Panc1 (cell line): ENCODE results near the gene ROR1. TPM values are rescaled to one million over a fixed set of nuclear protein-coding genes. Genes with fewer than 3 reads are reported as not detected.

Experiments
- ATAC-seq: fragments of 200-7000 bp; cut with Tn5 transposase; 2 replicates; pipeline ENCODE4 v1.9.1; 2020; ENCODE audit warnings: mild to moderate bottlenecking, moderate library complexity
- BruUV-seq: library from RNA; stranded (reverse); fragments of 400-500 nt; replicated peaks from 2 replicates; lab custom pipeline; 2021; lab: Mats Ljungman, UMichigan
- CTCF ChIA-PET: fragments of 300-600 bp; sonication (Branson Sonifier 250); formaldehyde crosslinking; loops from one replicate; lab custom pipeline; 2022; ENCODE audit warnings: antibody characterized with exemption; lab: Charles Lee
- POLR2A ChIA-PET: fragments of 300-600 bp; sonication (Branson Sonifier 250); formaldehyde crosslinking; loops from one replicate; lab custom pipeline; 2022; ENCODE audit warnings: antibody characterized with exemption; lab: Charles Lee
- DNase-seq: peaks from one replicate; pipeline ENCODE4 v3.0.0-alpha.2; 2010; ENCODE audit warnings: low read depth, low spot score
- H3K27ac ChIP-seq: 2 replicates; pipeline ENCODE4 v1.5.1; 2011; ENCODE audit warnings: mild to moderate bottlenecking, low read length, inconsistent platforms
- H3K27me3 ChIP-seq: fragments of 200-500 bp; sonication (Bioruptor generic); 2 replicates; pipeline ENCODE4 v1.6.0; 2014; ENCODE audit warnings: low read length, inconsistent platforms; ENCODE audit not compliant: control insufficient read depth, insufficient read depth
- H3K36me3 ChIP-seq: fragments of 200-500 bp; sonication (Bioruptor generic); 2 replicates; pipeline ENCODE4 v1.5.1; 2014; ENCODE audit warnings: inconsistent platforms, mild to moderate bottlenecking, low read length, moderate library complexity; ENCODE audit not compliant: control insufficient read depth, insufficient read depth
- H3K4me1 ChIP-seq: 2 replicates; pipeline ENCODE4 v1.5.1; 2011; ENCODE audit warnings: inconsistent platforms, mild to moderate bottlenecking, low read length, moderate library complexity; ENCODE audit not compliant: control insufficient read depth, insufficient read depth
- H3K4me3 ChIP-seq, 2 experiments: 2 replicates each; pipeline ENCODE4 v1.5.1; 2011 to 2012; ENCODE audit warnings: low read depth in 2 of 2, low read length in 2 of 2, mild to moderate bottlenecking in 2 of 2, inconsistent platforms in 1 of 2, moderate library complexity in 1 of 2
- H3K9me3 ChIP-seq: fragments of 200-500 bp; sonication (Bioruptor generic); 2 replicates; pipeline ENCODE4 v1.5.1; 2014; ENCODE audit warnings: low read depth, mild to moderate bottlenecking, inconsistent platforms, low read length, moderate library complexity; ENCODE audit not compliant: control insufficient read depth, insufficient read depth
- POLR2AphosphoS5 ChIP-seq: IDR thresholded peaks from 2 replicates; pipeline ENCODE4 v1.6.1; 2012; ENCODE audit warnings: mild to moderate bottlenecking, low read depth, low read length, moderate library complexity
- SIN3A ChIP-seq: IDR thresholded peaks from 2 replicates; pipeline ENCODE4 v1.6.1; 2012; ENCODE audit warnings: low read depth, mild to moderate bottlenecking, low read length, moderate library complexity, borderline replicate concordance; ENCODE audit not compliant: insufficient read depth
- TCF7L2 ChIP-seq: IDR thresholded peaks from 2 replicates; pipeline ENCODE4 v1.6.1; 2011; ENCODE audit warnings: mild to moderate bottlenecking, low read depth, low read length, inconsistent platforms
- in situ Hi-C: cut with HindIII; loops from 2 replicates; pipeline ENCODE4 v1.10.0; 2016; ENCODE audit warnings: low sequenced_read_pairs, low pct_unique_long_range_greater_than_20kb
- intact Hi-C: fragments of 100-400 bp; cut with micrococcal nuclease; formaldehyde crosslinking; loops from one replicate; pipeline ENCODE4 v1.10.0; 2022; ENCODE audit not compliant: unreplicated experiment
- total RNA-seq: library from RNA; stranded (reverse); gene quantifications from one replicate; pipeline ENCODE4 v1.2.1, GENCODE V29; 2021; ENCODE audit not compliant: unreplicated experiment
- TF ChIP-seq, protein P1 (sequence below), 2 experiments: IDR thresholded peaks; 2 replicates each; pipeline ENCODE4 v1.6.1; 2011 to 2012; ENCODE audit warnings: low read depth in 2 of 2, control low read depth in 1 of 2, low read length in 1 of 2, mild to moderate bottlenecking in 1 of 2, moderate library complexity in 1 of 2; ENCODE audit not compliant: insufficient read depth in 1 of 2
- TF ChIP-seq, protein P2 (sequence below): fragments of 450-650 bp; IDR thresholded peaks from 2 replicates; pipeline ENCODE4 v1.5.1; 2017; ENCODE audit warnings: mild to moderate bottlenecking

Gene ROR1
- total RNA-seq, 1 experiment from 2014 or later: 19.3 TPM

- Histone ChIP-seq H3K4me1 (peaks cover 3% of the 10 kb centered on the region; the same call in 1 of the 2 replicates), H3K27ac (no peak overlapping the region), H3K4me3 (no peak overlapping the region), H3K36me3 (no peaks in the 10 kb centered on the region), H3K9me3 (no peaks in the 10 kb centered on the region), H3K27me3 (no peaks in the 10 kb centered on the region)
- intact Hi-C loops: no loop called here
- DNase-seq (no peak), ATAC-seq (no peak)
- no TSS peak for BruUV-seq
- ChIA-PET POLR2A (no interaction called here), CTCF (no interaction called here)
- TF ChIP-seq, protein P1, sequence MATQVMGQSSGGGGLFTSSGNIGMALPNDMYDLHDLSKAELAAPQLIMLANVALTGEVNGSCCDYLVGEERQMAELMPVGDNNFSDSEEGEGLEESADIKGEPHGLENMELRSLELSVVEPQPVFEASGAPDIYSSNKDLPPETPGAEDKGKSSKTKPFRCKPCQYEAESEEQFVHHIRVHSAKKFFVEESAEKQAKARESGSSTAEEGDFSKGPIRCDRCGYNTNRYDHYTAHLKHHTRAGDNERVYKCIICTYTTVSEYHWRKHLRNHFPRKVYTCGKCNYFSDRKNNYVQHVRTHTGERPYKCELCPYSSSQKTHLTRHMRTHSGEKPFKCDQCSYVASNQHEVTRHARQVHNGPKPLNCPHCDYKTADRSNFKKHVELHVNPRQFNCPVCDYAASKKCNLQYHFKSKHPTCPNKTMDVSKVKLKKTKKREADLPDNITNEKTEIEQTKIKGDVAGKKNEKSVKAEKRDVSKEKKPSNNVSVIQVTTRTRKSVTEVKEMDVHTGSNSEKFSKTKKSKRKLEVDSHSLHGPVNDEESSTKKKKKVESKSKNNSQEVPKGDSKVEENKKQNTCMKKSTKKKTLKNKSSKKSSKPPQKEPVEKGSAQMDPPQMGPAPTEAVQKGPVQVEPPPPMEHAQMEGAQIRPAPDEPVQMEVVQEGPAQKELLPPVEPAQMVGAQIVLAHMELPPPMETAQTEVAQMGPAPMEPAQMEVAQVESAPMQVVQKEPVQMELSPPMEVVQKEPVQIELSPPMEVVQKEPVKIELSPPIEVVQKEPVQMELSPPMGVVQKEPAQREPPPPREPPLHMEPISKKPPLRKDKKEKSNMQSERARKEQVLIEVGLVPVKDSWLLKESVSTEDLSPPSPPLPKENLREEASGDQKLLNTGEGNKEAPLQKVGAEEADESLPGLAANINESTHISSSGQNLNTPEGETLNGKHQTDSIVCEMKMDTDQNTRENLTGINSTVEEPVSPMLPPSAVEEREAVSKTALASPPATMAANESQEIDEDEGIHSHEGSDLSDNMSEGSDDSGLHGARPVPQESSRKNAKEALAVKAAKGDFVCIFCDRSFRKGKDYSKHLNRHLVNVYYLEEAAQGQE (IDR thresholded peaks at IDR 0.05; ENCODE audit: insufficient read depth in 1 of 2, low read depth in 2 of 2, low read length in 1 of 2): no peak
- TF ChIP-seq SIN3A (no peak), POLR2AphosphoS5 (no peak), TCF7L2 (no peak)
- TF ChIP-seq, protein P2, sequence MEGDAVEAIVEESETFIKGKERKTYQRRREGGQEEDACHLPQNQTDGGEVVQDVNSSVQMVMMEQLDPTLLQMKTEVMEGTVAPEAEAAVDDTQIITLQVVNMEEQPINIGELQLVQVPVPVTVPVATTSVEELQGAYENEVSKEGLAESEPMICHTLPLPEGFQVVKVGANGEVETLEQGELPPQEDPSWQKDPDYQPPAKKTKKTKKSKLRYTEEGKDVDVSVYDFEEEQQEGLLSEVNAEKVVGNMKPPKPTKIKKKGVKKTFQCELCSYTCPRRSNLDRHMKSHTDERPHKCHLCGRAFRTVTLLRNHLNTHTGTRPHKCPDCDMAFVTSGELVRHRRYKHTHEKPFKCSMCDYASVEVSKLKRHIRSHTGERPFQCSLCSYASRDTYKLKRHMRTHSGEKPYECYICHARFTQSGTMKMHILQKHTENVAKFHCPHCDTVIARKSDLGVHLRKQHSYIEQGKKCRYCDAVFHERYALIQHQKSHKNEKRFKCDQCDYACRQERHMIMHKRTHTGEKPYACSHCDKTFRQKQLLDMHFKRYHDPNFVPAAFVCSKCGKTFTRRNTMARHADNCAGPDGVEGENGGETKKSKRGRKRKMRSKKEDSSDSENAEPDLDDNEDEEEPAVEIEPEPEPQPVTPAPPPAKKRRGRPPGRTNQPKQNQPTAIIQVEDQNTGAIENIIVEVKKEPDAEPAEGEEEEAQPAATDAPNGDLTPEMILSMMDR: no peak
- in situ Hi-C loops: no loop called here
These were observed 392.8 kb downstream of the ROR1 start for GRCh38 chr1:64166629-64167028.

DNA sequence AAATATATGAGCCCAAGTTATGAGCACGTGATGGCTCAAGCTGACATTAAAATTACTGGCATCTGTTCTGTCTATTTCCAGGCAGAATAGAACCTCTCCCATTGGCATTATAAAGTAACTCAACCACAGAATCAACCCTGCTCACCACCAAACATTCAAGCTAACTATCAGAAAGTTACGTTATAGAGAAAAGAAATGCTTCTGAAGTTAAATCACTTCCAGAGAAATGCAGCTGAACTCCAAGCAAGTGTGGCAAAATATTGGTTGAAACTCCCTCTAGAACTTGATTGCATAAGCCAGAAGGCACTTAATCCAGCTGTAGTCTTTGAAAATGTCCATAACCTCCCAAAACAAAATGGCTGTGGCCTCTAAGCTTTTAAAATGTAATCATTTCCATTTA lies 393.4 kb downstream of the ROR1 start:
- Histone ChIP-seq H3K36me3 (no peaks in the 10 kb centered on the region), H3K27me3 (no peaks in the 10 kb centered on the region), H3K27ac (no peak overlapping the region), H3K4me3 (no peak overlapping the region), H3K4me1 (peaks cover 9% of the 10 kb centered on the region), H3K9me3 (no peaks in the 10 kb centered on the region)
- ATAC-seq (no peak), DNase-seq (no peak)
- POLR2A ChIA-PET: interaction anchor here (0.6 kb wide), 1 partner anchor 1544 kb away, joined by 3 read pairs; no protein-coding TSS in a partner anchor
- intact Hi-C loops: no loop called here
- in situ Hi-C loops: no loop called here
- TF ChIP-seq TCF7L2 (no peak), SIN3A (no peak), POLR2AphosphoS5 (no peak)
- TF ChIP-seq, protein P1 (IDR thresholded peaks at IDR 0.05; ENCODE audit: insufficient read depth in 1 of 2, low read depth in 2 of 2, low read length in 1 of 2): no peak
- TF ChIP-seq, protein P2: no peak
- BruUV-seq: no TSS peak
- CTCF ChIA-PET: no interaction called here
